IPS DF 6.9 (cell line): Measurements from ENCODE around the gene ZNF212.

Experiments used
- DNase-seq: peaks from one replicate; pipeline ENCODE4 v3.0.0-alpha.2; 2013; ENCODE audit warnings: low read depth, low spot score
- H3K27ac ChIP-seq: one replicate; pipeline ENCODE4 v1.5.1; 2013; ENCODE audit warnings: low read length, control low read depth
- H3K27me3 ChIP-seq: 2 replicates; pipeline ENCODE4 v1.6.1; 2013; ENCODE audit warnings: mild to moderate bottlenecking, low read length; ENCODE audit not compliant: control insufficient read depth, insufficient read depth
- H3K36me3 ChIP-seq: 2 replicates; pipeline ENCODE4 v1.6.1; 2013; ENCODE audit warnings: low read length; ENCODE audit not compliant: control insufficient read depth, insufficient read depth
- H3K4me1 ChIP-seq: 2 replicates; pipeline ENCODE4 v1.6.1; 2013; ENCODE audit warnings: low read length; ENCODE audit not compliant: control insufficient read depth, insufficient read depth
- H3K4me3 ChIP-seq: 2 replicates; pipeline ENCODE4 v1.5.1; 2013; ENCODE audit warnings: mild to moderate bottlenecking, low read length
- H3K9me3 ChIP-seq: 2 replicates; pipeline ENCODE4 v1.6.1; 2013; ENCODE audit warnings: low read length, inconsistent platforms; ENCODE audit not compliant: control insufficient read depth, insufficient read depth
- WGBS: extraction: QIAGEN DNeasy Blood & Tissue Kit; methylation state at CpG from one replicate; pipeline ENCODE4 v1.1.7; 2013; ENCODE audit warnings: mixed read lengths, missing lambda C conversion rate; ENCODE audit not compliant: insufficient read length, insufficient coverage; 5-methylcytosine and 5-hydroxymethylcytosine counted together

Gene ZNF212

DNA sequence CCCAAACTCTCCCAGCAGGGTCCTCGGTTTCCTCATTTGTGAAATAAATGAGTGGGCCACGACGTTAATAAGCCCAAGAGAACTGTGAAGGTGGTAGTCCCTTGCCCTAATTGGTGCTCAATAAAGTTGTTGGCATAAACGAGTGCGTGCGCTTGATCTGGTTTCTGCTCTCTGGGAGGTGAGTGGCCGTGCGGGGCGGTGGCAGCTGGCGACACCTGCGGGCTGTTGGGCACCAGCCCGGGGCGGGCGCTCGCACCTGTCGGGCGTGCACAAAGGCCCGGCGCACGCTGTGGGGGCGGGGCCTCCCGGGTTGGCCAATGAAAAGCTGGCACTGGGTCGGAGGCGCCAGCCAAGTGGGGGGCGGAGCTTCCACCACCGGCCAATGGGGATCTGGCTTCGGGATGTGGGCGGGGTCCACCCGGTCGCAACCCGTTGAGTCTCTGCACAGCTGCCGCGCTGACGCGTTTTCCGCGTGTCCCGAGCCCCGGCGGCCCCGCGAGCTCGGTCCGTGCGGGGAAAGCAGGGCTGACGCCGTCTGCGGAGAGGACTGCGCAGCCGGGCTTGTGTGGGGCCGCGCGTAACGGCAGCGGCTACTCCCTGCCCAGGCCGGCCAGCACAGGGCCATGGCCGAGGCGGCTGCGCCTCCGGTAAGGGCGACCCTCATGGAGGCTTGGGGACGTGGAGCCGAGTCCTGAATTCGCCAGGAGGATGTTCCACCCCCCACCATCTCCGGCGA is 45.6 kb downstream of the ZNF212 start:
- H3K4me3 ChIP-seq = peak overlapping the region; percentile 84
- DNase-seq = peak; percentile 86
- peaks cover 4% of the 10 kb centered on the region; the same call in 1 of the 2 replicates for H3K36me3 ChIP-seq
- H3K4me1 ChIP-seq = no peaks in the 10 kb centered on the region
- H3K27ac ChIP-seq = no peak overlapping the region
- 0 out of 2 replicates have a peak, but pooled peaks cover 2% of the 10 kb centered on the region for H3K27me3 ChIP-seq
- no CpG with 5 or more reads among the region's 66 CpGs for WGBS
- H3K9me3 ChIP-seq = no peaks in the 10 kb centered on the region

DNA sequence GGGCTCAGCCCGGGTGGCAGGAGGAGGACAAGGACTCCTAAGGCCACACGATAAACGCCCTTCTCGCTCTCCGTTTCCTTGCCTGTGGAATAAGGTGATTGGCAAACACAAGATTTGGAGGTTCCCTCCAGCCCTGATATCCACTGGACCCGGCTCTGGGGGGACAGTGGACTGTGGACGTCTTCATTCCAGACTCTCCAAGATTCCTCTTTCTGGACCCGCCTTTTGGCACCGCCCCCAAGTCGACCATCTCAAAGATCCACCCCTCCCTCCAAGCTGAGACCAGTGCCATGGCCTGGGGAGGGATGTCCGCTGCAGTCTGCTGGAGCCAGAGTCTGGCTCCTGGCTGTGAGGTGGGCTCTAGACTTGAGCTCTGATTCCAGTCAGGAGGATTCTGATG is 46.2 kb downstream of the ZNF212 start:
- no CpG with 5 or more reads among the region's 11 CpGs for WGBS
- Histone ChIP-seq H3K36me3 (peaks cover 4% of the 10 kb centered on the region; the same call in 1 of the 2 replicates), H3K27me3 (0 out of 2 replicates have a peak, but pooled peaks cover 2% of the 10 kb centered on the region), H3K27ac (no peak overlapping the region), H3K4me1 (no peaks in the 10 kb centered on the region), H3K4me3 (peak overlapping the region; percentile 84), H3K9me3 (no peaks in the 10 kb centered on the region)
- no peak for DNase-seq

DNA sequence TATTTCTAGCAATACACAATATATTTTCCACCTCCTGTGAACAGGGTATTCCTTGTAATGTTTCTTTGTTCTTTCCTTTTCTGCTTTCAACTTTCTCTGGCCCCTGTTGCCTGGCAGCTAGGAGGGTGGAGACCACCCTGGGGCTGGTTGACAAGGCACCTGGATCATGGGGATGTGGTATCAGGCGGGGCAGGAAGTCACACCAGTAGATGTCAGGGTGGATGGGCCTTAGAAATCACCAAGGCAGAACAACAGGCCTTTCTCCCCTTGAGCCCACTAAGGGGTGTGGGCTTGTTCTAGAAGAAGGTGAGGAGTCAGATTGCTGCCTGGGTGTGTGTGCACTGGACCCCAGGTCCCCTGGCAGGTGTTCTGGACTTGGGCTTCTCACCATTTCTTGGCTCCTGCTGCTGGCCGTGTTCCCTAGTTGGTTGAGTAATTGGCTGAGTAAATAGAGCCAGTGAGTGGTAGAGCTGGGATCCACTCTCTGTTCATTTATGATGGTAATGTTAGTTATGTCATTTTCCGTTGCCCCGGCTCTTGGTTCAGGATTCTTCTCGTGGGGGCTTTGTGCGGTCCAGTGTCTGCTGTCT is 47.5 kb downstream of the ZNF212 start:
- Histone ChIP-seq H3K27ac (no peak overlapping the region), H3K27me3 (0 out of 2 replicates have a peak, but pooled peaks cover 2% of the 10 kb centered on the region), H3K36me3 (peaks cover 1% of the 10 kb centered on the region; the same call in 1 of the 2 replicates), H3K4me1 (no peaks in the 10 kb centered on the region), H3K4me3 (no peak overlapping the region), H3K9me3 (no peaks in the 10 kb centered on the region)
- WGBS = no CpG with 5 or more reads among the region's 6 CpGs
- DNase-seq = no peak

DNA sequence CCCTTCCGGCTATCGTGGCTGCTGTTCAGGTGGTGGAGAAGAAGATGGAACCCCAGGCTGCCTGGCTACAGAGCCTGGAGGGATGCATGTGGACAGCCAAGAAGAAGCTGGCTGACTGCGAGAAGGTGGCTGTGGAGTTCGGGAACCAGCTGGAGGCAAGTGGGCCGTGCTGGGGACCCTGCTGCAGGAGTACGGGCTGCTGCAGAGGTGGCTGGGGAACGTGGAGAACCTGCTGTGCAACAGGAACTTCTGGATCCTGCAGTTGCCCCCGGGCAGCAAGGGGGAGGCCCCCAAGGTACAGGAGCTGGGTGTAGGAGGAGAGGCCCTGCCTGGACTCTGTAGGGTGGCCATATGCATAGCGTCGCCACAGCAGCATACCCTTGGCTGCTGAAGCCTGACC is 48.2 kb downstream of the ZNF212 start:
- no peaks in the 10 kb centered on the region for H3K9me3 ChIP-seq
- H3K36me3 ChIP-seq = no peaks in the 10 kb centered on the region
- DNase-seq = no peak
- 0 out of 2 replicates have a peak, but pooled peaks cover 2% of the 10 kb centered on the region for H3K27me3 ChIP-seq
- H3K27ac ChIP-seq = no peak overlapping the region
- H3K4me3 ChIP-seq = no peak overlapping the region
- H3K4me1 ChIP-seq = no peaks in the 10 kb centered on the region
- no CpG with 5 or more reads among the region's 10 CpGs for WGBS

DNA sequence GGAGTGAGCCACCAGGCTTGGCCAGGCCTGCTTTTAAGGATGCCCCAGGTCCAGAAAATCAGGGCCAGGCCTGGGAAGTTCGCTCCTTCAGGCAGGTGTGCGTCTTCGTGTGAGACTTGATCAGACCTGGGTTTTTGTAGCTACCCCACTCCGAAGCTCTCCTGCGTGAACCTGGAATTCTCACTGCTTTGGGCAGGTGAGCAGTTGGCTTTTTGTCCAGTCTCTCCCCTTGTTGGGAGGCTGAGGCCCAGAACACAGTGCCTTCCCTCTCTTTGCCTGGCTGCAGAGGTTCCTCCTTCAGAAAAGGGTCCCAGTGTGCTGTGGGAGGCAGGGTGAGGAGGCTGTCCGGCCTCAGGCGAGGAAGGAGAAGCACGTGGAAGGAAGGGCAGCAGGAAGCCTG is 49.8 kb downstream of the ZNF212 start:
- no peaks in the 10 kb centered on the region for H3K36me3 ChIP-seq
- no peak for DNase-seq
- no peaks in the 10 kb centered on the region for H3K4me1 ChIP-seq
- H3K27ac ChIP-seq = no peak overlapping the region
- H3K9me3 ChIP-seq = no peaks in the 10 kb centered on the region
- no CpG with 5 or more reads among the region's 8 CpGs for WGBS
- no peak overlapping the region for H3K4me3 ChIP-seq
- H3K27me3 ChIP-seq = 0 out of 2 replicates have a peak, but pooled peaks cover 2% of the 10 kb centered on the region

DNA sequence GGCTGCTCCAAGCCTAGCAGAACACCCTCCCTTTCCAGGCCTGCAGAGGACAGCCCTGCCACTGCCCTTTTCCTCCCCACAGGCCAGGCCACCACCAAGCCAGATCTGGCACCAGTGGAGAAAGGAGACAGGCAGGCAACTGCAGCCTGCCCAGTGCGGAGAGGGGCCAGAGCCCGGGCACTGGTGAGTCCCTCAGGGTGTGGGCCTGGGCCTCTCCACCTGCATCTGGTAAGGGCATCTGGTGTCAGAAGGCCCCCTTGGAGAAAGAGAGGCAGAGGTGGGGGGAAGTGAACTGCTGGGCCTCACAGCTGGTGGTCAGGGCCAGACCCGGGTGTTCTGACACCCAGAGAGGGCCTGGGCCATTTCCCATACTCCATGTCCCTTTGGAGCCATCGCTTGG is 50.4 kb downstream of the ZNF212 start:
- H3K27ac ChIP-seq = no peak overlapping the region
- no peak overlapping the region for H3K4me3 ChIP-seq
- H3K36me3 ChIP-seq = no peaks in the 10 kb centered on the region
- H3K27me3 ChIP-seq = no peaks in the 10 kb centered on the region
- H3K9me3 ChIP-seq = no peaks in the 10 kb centered on the region
- no peak for DNase-seq
- no peaks in the 10 kb centered on the region for H3K4me1 ChIP-seq
- no CpG with 5 or more reads among the region's 4 CpGs for WGBS

DNA sequence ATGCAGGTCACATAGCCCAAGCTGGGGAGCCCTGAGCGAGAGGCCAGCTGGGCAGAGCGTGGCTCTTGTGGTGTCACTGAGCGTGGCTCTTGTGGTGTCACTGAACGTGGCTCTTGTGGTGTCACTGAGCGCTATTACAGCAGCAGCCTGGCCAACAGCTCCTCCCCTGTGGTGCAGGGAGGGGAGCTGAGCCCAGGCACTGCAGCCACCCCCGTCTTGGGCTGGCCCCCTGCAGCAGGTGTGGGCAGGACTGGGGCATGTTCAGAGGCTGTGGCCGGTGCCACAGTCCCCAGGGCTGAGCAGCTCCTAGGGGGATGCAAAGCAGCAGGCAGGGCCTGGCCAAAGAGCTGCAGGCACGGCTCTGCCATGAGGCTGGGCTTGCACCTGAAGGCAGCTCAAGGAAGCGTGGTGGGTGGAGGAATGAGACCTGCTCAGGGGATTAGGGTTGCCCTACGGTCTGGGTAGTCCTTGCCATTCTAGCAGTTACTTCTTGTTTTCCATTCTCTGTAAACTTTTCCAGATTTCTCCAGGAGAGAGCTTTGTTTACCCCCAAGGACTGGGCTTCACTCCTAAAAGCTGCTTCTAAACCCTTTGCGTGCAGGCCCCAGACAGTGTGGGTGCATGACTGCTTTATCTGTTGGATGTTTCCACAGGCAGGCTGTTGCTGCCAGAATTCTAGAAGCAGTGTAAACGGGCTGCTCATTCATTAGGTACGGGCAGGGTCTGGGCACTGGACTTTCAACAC is 51.8 kb downstream of the ZNF212 start:
- H3K27ac ChIP-seq = no peak overlapping the region
- no peak overlapping the region for H3K4me3 ChIP-seq
- no peaks in the 10 kb centered on the region for H3K4me1 ChIP-seq
- DNase-seq = no peak
- H3K36me3 ChIP-seq = no peaks in the 10 kb centered on the region
- H3K27me3 ChIP-seq = no peaks in the 10 kb centered on the region
- WGBS = no CpG with 5 or more reads among the region's 13 CpGs
- H3K9me3 ChIP-seq = no peaks in the 10 kb centered on the region

DNA sequence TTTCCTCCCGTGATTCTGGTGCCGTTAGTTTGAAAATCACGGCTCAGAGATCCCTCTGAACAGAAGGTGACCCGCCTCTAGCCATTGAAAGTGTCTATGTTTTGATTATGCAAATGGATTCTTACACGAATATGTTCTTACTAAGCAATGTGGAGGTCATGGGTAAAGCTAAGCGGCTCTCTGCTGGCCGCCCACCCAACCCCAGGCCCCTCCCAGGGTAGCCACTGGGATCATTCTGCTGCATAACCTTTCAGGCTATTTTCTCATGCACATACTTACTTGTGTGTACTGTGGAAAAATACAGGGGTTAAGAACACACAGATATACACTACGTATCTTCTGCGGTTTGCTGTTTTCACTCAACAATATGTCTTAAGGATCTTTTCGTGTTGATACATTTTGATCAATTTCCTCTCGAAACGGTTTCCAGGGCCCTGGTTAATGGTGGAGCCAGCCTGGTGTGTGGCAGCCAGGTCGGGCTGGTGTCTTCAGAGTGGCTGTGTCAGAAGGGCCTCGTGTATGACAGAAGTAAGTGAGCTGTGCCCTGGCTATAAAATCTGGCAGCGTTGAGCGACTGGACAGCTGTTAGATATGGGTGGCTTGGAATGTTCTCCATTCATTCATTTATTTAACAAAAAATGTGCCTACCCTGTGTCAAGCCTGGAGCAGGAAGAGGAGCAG is 52.5 kb downstream of the ZNF212 start:
- no peak for DNase-seq
- Histone ChIP-seq H3K36me3 (no peaks in the 10 kb centered on the region), H3K4me3 (no peak overlapping the region), H3K4me1 (no peaks in the 10 kb centered on the region), H3K27ac (no peak overlapping the region), H3K9me3 (no peaks in the 10 kb centered on the region), H3K27me3 (no peaks in the 10 kb centered on the region)
- no CpG with 5 or more reads among the region's 16 CpGs for WGBS

DNA sequence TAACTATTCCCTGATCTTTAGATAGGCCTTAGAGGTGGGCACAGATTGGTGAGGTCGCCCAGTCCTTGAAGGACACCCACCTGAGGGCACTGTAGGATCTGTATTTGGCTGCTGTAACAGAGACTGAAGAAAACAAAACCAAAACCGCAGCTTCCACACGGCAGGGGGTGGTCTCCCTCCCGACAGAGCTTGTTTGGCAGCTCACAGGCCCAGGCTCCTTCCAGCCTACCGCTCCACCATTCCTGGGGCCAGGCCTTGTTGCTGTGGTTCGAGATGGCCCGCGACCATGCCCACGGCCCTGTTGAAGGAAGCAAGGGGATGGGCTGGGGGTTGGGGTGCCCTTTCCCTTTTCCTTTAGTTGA is 53.0 kb downstream of the ZNF212 start:
- H3K27ac ChIP-seq = no peak overlapping the region
- H3K36me3 ChIP-seq = no peaks in the 10 kb centered on the region
- WGBS = no CpG with 5 or more reads among the region's 9 CpGs
- no peaks in the 10 kb centered on the region for H3K9me3 ChIP-seq
- DNase-seq = no peak
- no peaks in the 10 kb centered on the region for H3K4me1 ChIP-seq
- no peaks in the 10 kb centered on the region for H3K27me3 ChIP-seq
- H3K4me3 ChIP-seq = no peak overlapping the region

DNA sequence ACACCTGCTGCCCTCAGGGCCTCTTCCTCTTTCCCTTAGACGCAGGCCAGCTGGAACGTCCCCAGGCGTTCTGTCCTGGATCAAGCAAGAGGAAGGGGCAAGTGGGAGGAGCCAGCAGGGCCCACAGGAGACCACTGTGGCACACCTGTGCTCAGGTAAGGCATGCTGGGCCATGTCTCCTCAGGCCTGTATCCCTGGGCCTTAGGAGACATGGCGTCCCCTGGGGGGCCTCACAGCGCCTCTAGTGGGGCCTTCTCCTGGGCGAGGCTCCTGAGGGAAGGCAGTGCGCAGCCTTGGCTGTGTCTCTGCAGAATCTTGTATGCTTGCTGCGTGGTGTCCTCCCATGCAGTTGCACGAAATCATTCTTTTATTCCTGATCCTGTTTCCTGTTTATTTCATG is 53.9 kb downstream of the ZNF212 start:
- no peaks in the 10 kb centered on the region for H3K36me3 ChIP-seq
- no peak overlapping the region for H3K27ac ChIP-seq
- no peaks in the 10 kb centered on the region for H3K4me1 ChIP-seq
- no peak overlapping the region for H3K4me3 ChIP-seq
- H3K9me3 ChIP-seq = no peaks in the 10 kb centered on the region
- no peak for DNase-seq
- WGBS = no CpG with 5 or more reads among the region's 9 CpGs
- H3K27me3 ChIP-seq = no peaks in the 10 kb centered on the region
